ENCODE results near the gene SLC9A8. TPM values are rescaled to one million over a fixed set of nuclear protein-coding genes. Genes with fewer than 3 reads are reported as not detected.
A peak's percentile ranks its signal among the peaks of the same experiment; 100 is the strongest.

The SLC9A8 gene
- total and polyA plus RNA-seq, 2 donors (not counting 1 experiment from before 2014, with no cell fraction given) = 17.8 to 29.7 TPM

- peaks cover 32 to 43% of the 10 kb centered on the region in 2 donors for H3K4me1 ChIP-seq (ENCODE audit: control insufficient read depth in 2 of 2, insufficient read depth in 2 of 2, low read length in 2 of 2)
- peaks cover 0 to 5% (median 0%) of the 10 kb centered on the region in 3 donors for H3K9me3 ChIP-seq (ENCODE audit: control extremely low read depth in 1 of 3, control insufficient read depth in 2 of 3, insufficient read depth in 1 of 3, low read length in 2 of 3)
- 64% methylated on average over 1 of the region's 2 CpGs for WGBS (ENCODE audit: insufficient coverage)
- DNase-seq = no peak
- Mint-ChIP-seq H3K4me3 (no peak overlapping the region), H3K9me3 (ENCODE audit: insufficient read depth) (no peaks in the 10 kb centered on the region), H3K27ac (no peak overlapping the region), H3K4me1 (peaks cover 33% of the 10 kb centered on the region), H3K27me3 (no peaks in the 10 kb centered on the region)
- ChIA-PET CTCF (no interaction called here), POLR2A (no interaction called here)
- no peak overlapping the region for H3K4me3 ChIP-seq (ENCODE audit: control extremely low read depth in 1 of 5, extremely low read depth in 1 of 5, insufficient read depth in 1 of 5, low read depth in 2 of 5, low read length in 4 of 5)
- no peak overlapping the region for H3K9ac ChIP-seq (ENCODE audit: low read length)
- H3K27me3 ChIP-seq (replicated peaks in 1 of 4; ENCODE audit: control extremely low read depth in 1 of 4, control insufficient read depth in 3 of 4, insufficient read depth in 4 of 4, low read length in 3 of 4) = no peaks in the 10 kb centered on the region
- no peaks in the 10 kb centered on the region for H4K20me1 ChIP-seq (ENCODE audit: control insufficient read depth, insufficient read depth, low read length, poor library complexity, severe bottlenecking)
- no peak for ATAC-seq (ENCODE audit: low read depth)
- no peak overlapping the region for H2AFZ ChIP-seq (ENCODE audit: insufficient read depth, low read depth, low read length, poor library complexity, severe bottlenecking)
- H3K36me3 ChIP-seq (replicated peaks in 1 of 2; ENCODE audit: control extremely low read depth in 1 of 2, control insufficient read depth in 1 of 2, extremely low read depth in 1 of 2, insufficient read depth in 2 of 2, low read length in 1 of 2) = no peaks in the 10 kb centered on the region
- intact Hi-C loops (cut with micrococcal nuclease) = no loop called here
- H3K27ac ChIP-seq (ENCODE audit: low read length in 2 of 2) = no peak overlapping the region
- H3K4me2 ChIP-seq (replicated peaks; ENCODE audit: low read depth, low read length, poor library complexity, severe bottlenecking) = no peak overlapping the region
- no peak for TF ChIP-seq EZH2 (IDR thresholded peaks at IDR 0.05; ENCODE audit: borderline replicate concordance, insufficient read depth, low read depth, low read length, poor library complexity, severe bottlenecking)
- TF ChIP-seq CTCF (IDR thresholded peaks at IDR 0.05) = no peak
- no peaks in the 10 kb centered on the region for H3K79me2 ChIP-seq (ENCODE audit: control insufficient read depth, insufficient read depth, low read length)
These were observed 28.3 kb upstream of the SLC9A8 start for GRCh38 chr20:49784291-49784690.

- WGBS (ENCODE audit: insufficient coverage) = 89% methylated on average over 9 of the region's 15 CpGs
- Mint-ChIP-seq H3K27me3 (no peaks in the 10 kb centered on the region), H3K4me1 (peaks cover 42% of the 10 kb centered on the region), H3K27ac (peak overlapping the region; percentile 92), H3K9me3 (ENCODE audit: insufficient read depth) (no peaks in the 10 kb centered on the region), H3K4me3 (peak overlapping the region; percentile 89)
- Histone ChIP-seq H3K9ac (ENCODE audit: low read length) (peak overlapping the region; percentile 29), H3K9me3 (ENCODE audit: control extremely low read depth in 1 of 3, control insufficient read depth in 2 of 3, insufficient read depth in 1 of 3, low read length in 2 of 3) (peaks cover 0 to 5% (median 0%) of the 10 kb centered on the region in 3 donors), H2AFZ (ENCODE audit: insufficient read depth, low read depth, low read length, poor library complexity, severe bottlenecking) (no peak overlapping the region), H3K36me3 (replicated peaks in 1 of 2; ENCODE audit: control extremely low read depth in 1 of 2, control insufficient read depth in 1 of 2, extremely low read depth in 1 of 2, insufficient read depth in 2 of 2, low read length in 1 of 2) (no peaks in the 10 kb centered on the region), H3K27ac (ENCODE audit: low read length in 2 of 2) (peak overlapping the region; percentile 48 to 58), H3K4me2 (replicated peaks; ENCODE audit: low read depth, low read length, poor library complexity, severe bottlenecking) (peak overlapping the region; percentile 66), H4K20me1 (ENCODE audit: control insufficient read depth, insufficient read depth, low read length, poor library complexity, severe bottlenecking) (no peaks in the 10 kb centered on the region), H3K27me3 (replicated peaks in 1 of 4; ENCODE audit: control extremely low read depth in 1 of 4, control insufficient read depth in 3 of 4, insufficient read depth in 4 of 4, low read length in 3 of 4) (no peaks in the 10 kb centered on the region), H3K4me3 (ENCODE audit: control extremely low read depth in 1 of 5, extremely low read depth in 1 of 5, insufficient read depth in 1 of 5, low read depth in 2 of 5, low read length in 4 of 5) (peak overlapping the region in 2 of 5 experiments; percentile 40 to 42), H3K79me2 (ENCODE audit: control insufficient read depth, insufficient read depth, low read length) (no peaks in the 10 kb centered on the region), H3K4me1 (ENCODE audit: control insufficient read depth in 2 of 2, insufficient read depth in 2 of 2, low read length in 2 of 2) (peaks cover 35 to 52% of the 10 kb centered on the region in 2 donors)
- ChIA-PET POLR2A (interaction anchor here (0.5 kb wide), 2 partner anchors 22 to 74 kb away, joined by 3 read pairs; no protein-coding TSS in a partner anchor), CTCF (interaction anchor here (1.1 to 1.4 kb wide), 2 partner anchors 17 to 71 kb away, joined by 3 to 5 read pairs; partner anchors contain the start of gene B4GALT5)
- ATAC-seq (ENCODE audit: low read depth) (peak; percentile 15), DNase-seq (no peak)
- TF ChIP-seq CTCF (IDR thresholded peaks at IDR 0.05) = no peak
- TF ChIP-seq EZH2 (IDR thresholded peaks at IDR 0.05; ENCODE audit: borderline replicate concordance, insufficient read depth, low read depth, low read length, poor library complexity, severe bottlenecking) = no peak
- intact Hi-C loops (cut with micrococcal nuclease) = no loop called here
These were observed 27.3 kb upstream of the SLC9A8 start for GRCh38 chr20:49785149-49785851.

All from B cell (primary cell).